Endometrial microvascular endothelial cells (primary cell): ENCODE measurements around the gene TNP1. TPM values are rescaled to one million over a fixed set of nuclear protein-coding genes. Genes with fewer than 3 reads are reported as not detected.

Source experiments
- total RNA-seq: library from RNA; depleted of rRNA; stranded (reverse); fragments of >200 nt; gene quantifications from one replicate; pipeline ENCODE4 v1.2.3, GENCODE V29; 2015; ENCODE audit errors: inconsistent ontology term

TNP1 gene
- total RNA-seq, 1 donor from 2014 or later: not detected

Other genes starting within 250 kb of the TNP1 start
- 97.8 TPM for gene IGFBP2, start 226.6 kb downstream of the TNP1 start, total RNA-seq
- 0.37 TPM for gene IGFBP5, start 164.5 kb downstream of the TNP1 start, total RNA-seq